Islet precursor cell (in vitro differentiated cells): ENCODE data around the gene TMEM181.

Experiments used
- DNase-seq: peaks from one replicate; pipeline ENCODE4 v3.0.0-alpha.2; 2018

Gene TMEM181

GRCh38 chr6:158565482-158566040, 5.7 kb downstream of the TMEM181 start:
- DNase-seq, result no peak

GRCh38 chr6:158566207-158566818, 6.4 kb downstream of the TMEM181 start:
- DNase-seq, result no peak

DNA sequence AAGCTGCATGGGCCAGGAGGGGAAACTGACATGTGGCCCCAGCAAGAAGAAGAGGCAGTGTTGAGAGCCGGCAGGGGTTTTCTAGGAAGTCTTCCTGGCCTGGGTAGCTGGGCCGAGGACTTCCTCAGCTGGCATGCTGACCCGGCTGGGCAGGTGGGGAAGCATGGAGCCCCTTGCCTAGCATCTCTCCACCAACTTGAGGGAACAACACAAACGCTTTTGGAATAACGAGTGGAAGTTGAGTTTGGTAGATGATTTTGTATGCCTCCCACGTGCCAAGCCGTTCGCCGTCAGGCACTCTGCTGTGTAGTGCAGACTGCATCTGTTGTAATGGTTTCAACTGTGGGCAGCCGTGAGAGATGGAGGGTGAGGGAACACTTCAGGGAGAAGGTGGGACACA, 7.3 kb downstream of the TMEM181 start:
- DNase-seq, result no peak

DNA sequence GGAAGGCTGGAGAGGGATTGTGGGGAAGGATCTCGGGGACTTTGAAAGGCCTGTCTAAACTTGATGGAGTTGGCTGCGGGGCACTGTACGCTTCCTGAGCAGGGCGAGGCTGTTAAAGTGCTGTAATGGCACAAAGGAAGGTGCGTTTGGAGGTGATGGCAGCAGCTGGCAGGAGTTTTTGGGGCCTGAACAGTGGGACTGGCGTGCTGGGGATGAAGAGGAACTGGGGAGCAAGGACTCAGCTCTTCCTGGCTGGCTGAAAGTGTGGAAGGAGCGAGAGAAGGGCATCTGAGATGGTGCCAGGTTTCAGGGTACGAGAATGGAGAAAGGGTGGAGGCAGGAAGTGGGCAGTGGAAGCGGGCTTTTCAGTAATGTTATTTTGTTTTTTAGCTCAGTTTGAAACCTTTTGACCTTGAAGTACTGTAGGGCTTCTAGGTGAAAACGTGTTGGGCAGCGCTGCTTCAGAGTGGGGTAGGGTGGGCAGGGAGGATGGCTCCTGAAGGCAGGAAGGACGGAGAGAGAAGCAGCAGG, 8.0 kb downstream of the TMEM181 start:
- DNase-seq, result peak; percentile 36

GRCh38 chr6:158568549-158568948, 8.7 kb downstream of the TMEM181 start:
- peak; percentile 31 for DNase-seq

DNA sequence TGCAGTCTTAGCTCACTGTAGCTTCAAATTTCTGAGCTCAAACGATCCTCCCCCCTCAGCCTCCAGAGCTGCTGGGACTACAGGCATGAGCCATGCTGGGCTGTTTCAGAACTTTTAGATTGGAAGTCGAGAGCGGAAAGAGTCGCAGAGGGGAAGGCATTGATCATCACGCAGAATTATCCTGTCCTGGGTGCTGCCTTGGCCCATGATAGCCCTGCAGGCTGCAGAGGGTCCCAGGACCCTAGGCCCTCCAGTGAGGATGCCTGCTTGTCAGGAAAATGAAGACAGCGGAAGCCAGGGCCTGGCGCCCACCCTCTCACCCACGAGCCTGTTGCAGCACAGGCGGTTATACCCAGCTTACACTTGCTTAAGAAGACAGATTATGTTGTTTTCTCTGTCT, 9.1 kb downstream of the TMEM181 start:
- DNase-seq, result peak; percentile 37

DNA sequence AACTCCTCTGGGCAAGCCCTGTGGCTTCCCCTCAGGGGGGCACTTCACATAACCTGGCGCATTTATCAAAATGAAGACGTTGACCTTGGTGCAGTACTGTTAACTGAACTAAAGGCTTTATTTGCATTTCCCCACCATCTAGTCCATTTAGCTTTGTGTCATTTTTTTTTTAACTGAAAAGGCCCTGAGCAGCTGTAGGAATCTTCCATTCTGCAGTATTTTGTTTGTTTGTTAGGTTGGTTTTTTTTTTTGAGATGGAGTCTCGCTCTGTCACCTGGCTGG, 10.7 kb downstream of the TMEM181 start:
- DNase-seq, result no peak

GRCh38 chr6:158571826-158572652, 12.1 kb downstream of the TMEM181 start:
- peak; percentile 55 for DNase-seq

- no peak for DNase-seq
These were observed 13.0 kb downstream of the TMEM181 start for GRCh38 chr6:158572653-158573541.

- DNase-seq, result no peak
These were observed 13.6 kb downstream of the TMEM181 start for GRCh38 chr6:158573542-158573931.

DNA sequence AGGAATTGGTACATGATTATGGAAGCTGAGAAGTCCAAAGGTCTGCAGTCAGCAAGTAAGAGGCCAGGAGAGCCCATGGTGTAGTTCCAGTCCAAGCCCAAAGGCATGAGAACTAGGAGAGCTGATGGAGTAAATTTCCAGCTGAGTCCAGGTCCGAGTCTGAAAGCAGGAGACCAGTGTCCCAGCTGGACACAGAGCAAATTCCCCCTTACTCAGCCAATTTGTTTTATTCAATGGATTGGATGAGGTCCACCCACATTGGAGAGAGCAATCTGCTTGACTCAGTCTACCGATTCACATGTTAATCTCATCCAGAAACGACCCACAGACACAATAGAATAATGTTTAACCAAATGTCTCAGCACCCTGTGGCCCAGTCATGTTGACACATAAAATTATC, 14.9 kb downstream of the TMEM181 start:
- DNase-seq, result no peak

DNA sequence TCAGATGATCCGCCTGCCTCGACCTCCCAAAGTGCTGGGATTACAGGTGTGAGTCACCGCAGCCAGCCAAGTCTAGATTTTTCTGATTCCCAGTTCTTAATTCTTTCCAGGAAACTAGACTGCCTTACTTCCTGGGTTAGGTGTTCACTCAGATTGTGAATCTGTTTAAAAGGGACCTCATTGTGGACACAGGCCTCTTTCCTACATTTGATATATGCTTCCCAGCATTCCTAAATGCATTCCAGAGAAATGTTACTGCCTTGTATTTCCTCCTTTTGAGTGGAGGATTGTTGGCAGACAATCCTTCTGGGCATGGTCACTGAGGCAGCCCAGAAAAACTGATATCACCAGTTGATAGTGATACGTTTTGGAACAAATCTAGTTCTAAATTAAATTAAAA, 15.7 kb downstream of the TMEM181 start:
- DNase-seq, result no peak

- DNase-seq, result no peak
These were observed 24.4 kb downstream of the TMEM181 start for GRCh38 chr6:158584236-158584651.

GRCh38 chr6:158586652-158587051, 26.8 kb downstream of the TMEM181 start:
- DNase-seq, result no peak

GRCh38 chr6:158589366-158589765, 29.5 kb downstream of the TMEM181 start:
- no peak for DNase-seq

- DNase-seq, result peak; percentile 35
These were observed 31.4 kb downstream of the TMEM181 start for GRCh38 chr6:158591134-158591809.

GRCh38 chr6:158591810-158592209, 31.9 kb downstream of the TMEM181 start:
- peak; percentile 14 for DNase-seq

GRCh38 chr6:158593670-158594069, 33.8 kb downstream of the TMEM181 start:
- peak; percentile 9 for DNase-seq

- DNase-seq, result no peak
These were observed 35.3 kb downstream of the TMEM181 start for GRCh38 chr6:158595223-158595622.

- no peak for DNase-seq
These were observed 37.0 kb downstream of the TMEM181 start for GRCh38 chr6:158596861-158597260.

DNA sequence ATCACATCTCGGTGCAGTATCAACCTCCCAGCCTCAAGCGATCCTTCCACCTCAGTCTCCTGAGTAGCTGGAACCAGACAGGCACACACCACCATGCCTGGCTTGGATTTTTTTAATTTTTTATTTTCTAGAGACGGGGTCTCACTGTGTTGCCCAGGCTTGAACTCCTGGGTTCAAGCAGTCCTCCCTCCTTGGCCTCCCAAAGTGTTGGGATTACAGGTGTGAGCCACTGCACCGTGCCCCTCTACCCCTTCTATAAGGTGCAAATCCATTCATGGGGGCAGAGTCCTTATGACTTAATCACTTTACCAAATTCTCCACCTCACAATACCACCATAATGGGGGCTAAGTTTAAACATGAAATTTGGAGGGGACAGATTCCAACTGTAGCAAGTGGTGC, 37.7 kb downstream of the TMEM181 start:
- DNase-seq, result no peak

- no peak for DNase-seq
These were observed 39.7 kb downstream of the TMEM181 start for GRCh38 chr6:158599635-158600034.
